ENCODE results near the gene RIOK2.

DNA sequence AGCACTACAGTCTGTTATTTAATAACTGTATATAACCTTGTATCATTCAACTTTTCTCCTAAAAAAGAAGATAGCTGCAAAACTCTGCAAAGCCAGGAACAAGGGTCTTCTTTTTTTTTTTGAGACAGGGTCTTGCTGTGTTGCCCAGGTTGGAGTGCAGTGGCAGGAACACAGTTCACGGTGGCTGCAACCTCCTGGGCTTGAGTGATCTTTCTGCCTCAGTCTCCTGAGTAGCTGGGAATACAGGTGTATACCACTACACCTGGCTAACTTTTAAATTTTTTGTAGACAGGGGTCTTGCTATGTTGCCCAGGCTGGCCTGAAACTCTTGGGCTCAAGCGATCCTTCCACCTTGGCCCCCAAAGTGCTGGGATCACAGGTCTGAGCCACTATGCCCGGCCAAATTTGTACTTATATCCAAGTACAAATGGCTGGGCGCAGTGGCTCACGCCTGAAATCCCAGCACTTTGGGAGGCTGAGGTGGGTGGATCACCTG is 19.2 kb downstream of the RIOK2 start:
- TF ChIP-seq, protein P1, sequence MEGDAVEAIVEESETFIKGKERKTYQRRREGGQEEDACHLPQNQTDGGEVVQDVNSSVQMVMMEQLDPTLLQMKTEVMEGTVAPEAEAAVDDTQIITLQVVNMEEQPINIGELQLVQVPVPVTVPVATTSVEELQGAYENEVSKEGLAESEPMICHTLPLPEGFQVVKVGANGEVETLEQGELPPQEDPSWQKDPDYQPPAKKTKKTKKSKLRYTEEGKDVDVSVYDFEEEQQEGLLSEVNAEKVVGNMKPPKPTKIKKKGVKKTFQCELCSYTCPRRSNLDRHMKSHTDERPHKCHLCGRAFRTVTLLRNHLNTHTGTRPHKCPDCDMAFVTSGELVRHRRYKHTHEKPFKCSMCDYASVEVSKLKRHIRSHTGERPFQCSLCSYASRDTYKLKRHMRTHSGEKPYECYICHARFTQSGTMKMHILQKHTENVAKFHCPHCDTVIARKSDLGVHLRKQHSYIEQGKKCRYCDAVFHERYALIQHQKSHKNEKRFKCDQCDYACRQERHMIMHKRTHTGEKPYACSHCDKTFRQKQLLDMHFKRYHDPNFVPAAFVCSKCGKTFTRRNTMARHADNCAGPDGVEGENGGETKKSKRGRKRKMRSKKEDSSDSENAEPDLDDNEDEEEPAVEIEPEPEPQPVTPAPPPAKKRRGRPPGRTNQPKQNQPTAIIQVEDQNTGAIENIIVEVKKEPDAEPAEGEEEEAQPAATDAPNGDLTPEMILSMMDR (conservative IDR thresholded peaks at IDR 0.05) = no peak
- no peak for TF ChIP-seq ZFX (IDR thresholded peaks at IDR 0.05)
